Mesenchymal stem cell (in vitro differentiated cells and primary cell): ENCODE results near the gene FBXO11.

Experiments used
- DNase-seq: peaks from one replicate; pipeline ENCODE4 v3.0.0-alpha.2; 2013
- H2AFZ ChIP-seq: one replicate; pipeline ENCODE4 v1.6.1; 2013; ENCODE audit warnings: low read depth, mild to moderate bottlenecking, control low read depth, inconsistent platforms, low read length, moderate library complexity
- H2AK5ac ChIP-seq: 2 replicates; pipeline ENCODE4 v1.6.1; 2013; ENCODE audit warnings: low read length, moderate library complexity, mild to moderate bottlenecking, inconsistent platforms; ENCODE audit not compliant: severe bottlenecking
- H2BK120ac ChIP-seq: one replicate; pipeline ENCODE4 v1.6.1; 2013; ENCODE audit warnings: low read depth, mild to moderate bottlenecking, inconsistent platforms, low read length, moderate library complexity
- H2BK12ac ChIP-seq, 2 experiments: one replicate each; pipeline ENCODE4 v1.6.1; 2013; ENCODE audit warnings: inconsistent platforms in 2 of 2, low read length in 2 of 2, mild to moderate bottlenecking in 2 of 2, moderate library complexity in 2 of 2, control low read depth in 1 of 2
- H2BK15ac ChIP-seq: one replicate; pipeline ENCODE4 v1.6.1; 2013; ENCODE audit warnings: mild to moderate bottlenecking, low read depth, inconsistent platforms; ENCODE audit not compliant: poor library complexity, severe bottlenecking
- H2BK5ac ChIP-seq: 2 replicates; pipeline ENCODE4 v1.6.1; 2013; ENCODE audit warnings: low read depth, mild to moderate bottlenecking, low read length, control low read depth, inconsistent platforms; ENCODE audit not compliant: poor library complexity, severe bottlenecking
- H3K14ac ChIP-seq, 2 experiments: one replicate each; pipeline ENCODE4 v1.6.1; 2013; ENCODE audit warnings: inconsistent platforms in 2 of 2, low read length in 2 of 2, control low read depth in 1 of 2, mild to moderate bottlenecking in 1 of 2, moderate library complexity in 1 of 2
- H3K18ac ChIP-seq, 2 experiments: one replicate each; pipeline ENCODE4 v1.6.1; 2013; ENCODE audit warnings: inconsistent platforms in 2 of 2, low read length in 2 of 2, control low read depth in 1 of 2, low read depth in 1 of 2, mild to moderate bottlenecking in 1 of 2
- H3K23ac ChIP-seq, 2 experiments: one replicate each; pipeline ENCODE4 v1.6.1; 2013; ENCODE audit warnings: inconsistent platforms in 2 of 2, low read length in 2 of 2, mild to moderate bottlenecking in 2 of 2, moderate library complexity in 2 of 2, control low read depth in 1 of 2
- H3K27ac ChIP-seq: 2 replicates; pipeline ENCODE4 v1.5.1; 2013; ENCODE audit warnings: mild to moderate bottlenecking, moderate library complexity, low read length, control low read depth, inconsistent platforms; ENCODE audit not compliant: poor library complexity, severe bottlenecking
- H3K27me3 ChIP-seq, 2 experiments: 2 replicates each; pipeline versions ENCODE4 v1.6.1 to v1.7.0; 2013; ENCODE audit warnings: low read length in 2 of 2, mild to moderate bottlenecking in 2 of 2, moderate library complexity in 2 of 2, control low read depth in 1 of 2, inconsistent platforms in 1 of 2; ENCODE audit not compliant: control insufficient read depth in 1 of 2, insufficient read depth in 1 of 2
- H3K36me3 ChIP-seq, 2 experiments: 2 replicates each; pipeline versions ENCODE4 v1.6.1 to v1.7.0; 2013; ENCODE audit warnings: low read length in 2 of 2, control low read depth in 1 of 2, inconsistent platforms in 1 of 2, low read depth in 1 of 2, mild to moderate bottlenecking in 1 of 2; ENCODE audit not compliant: insufficient read depth in 2 of 2, control insufficient read depth in 1 of 2
- H3K4ac ChIP-seq, 2 experiments: one replicate each; pipeline ENCODE4 v1.6.1; 2013; ENCODE audit warnings: inconsistent platforms in 2 of 2, low read length in 2 of 2, mild to moderate bottlenecking in 2 of 2, moderate library complexity in 2 of 2, control low read depth in 1 of 2, low read depth in 1 of 2
- H3K4me1 ChIP-seq: 2 replicates; pipeline ENCODE4 v1.6.1; 2013; ENCODE audit warnings: low read depth, low read length, control low read depth; ENCODE audit not compliant: control insufficient read depth, insufficient read depth
- H3K4me2 ChIP-seq: 2 replicates; pipeline ENCODE4 v1.6.1; 2013; ENCODE audit warnings: low read length, mild to moderate bottlenecking, inconsistent platforms; ENCODE audit not compliant: poor library complexity, severe bottlenecking
- H3K4me3 ChIP-seq, 2 experiments: 2 replicates each; pipeline versions ENCODE4 v1.5.1 to v1.7.0; 2013; ENCODE audit warnings: low read length in 2 of 2, mild to moderate bottlenecking in 2 of 2, control low read depth in 1 of 2, low read depth in 1 of 2; ENCODE audit not compliant: insufficient read depth in 1 of 2
- H3K79me1 ChIP-seq: replicated peaks from 2 replicates; pipeline ENCODE4 v1.6.1; 2013; ENCODE audit warnings: mild to moderate bottlenecking, control low read depth, low read length, inconsistent platforms; ENCODE audit not compliant: poor library complexity, severe bottlenecking
- H3K9ac ChIP-seq: 2 replicates; pipeline ENCODE4 v1.7.0; 2013; ENCODE audit warnings: mild to moderate bottlenecking, low read length, moderate library complexity
- H3K9me3 ChIP-seq: 2 replicates; pipeline ENCODE4 v1.7.0; 2013; ENCODE audit warnings: mild to moderate bottlenecking, low read length; ENCODE audit not compliant: control insufficient read depth
- H4K8ac ChIP-seq: one replicate; pipeline ENCODE4 v1.6.1; 2013; ENCODE audit warnings: inconsistent platforms, mild to moderate bottlenecking, low read length, moderate library complexity
- H4K91ac ChIP-seq: one replicate; pipeline ENCODE4 v1.6.1; 2013; ENCODE audit warnings: mild to moderate bottlenecking, low read length, inconsistent platforms
- WGBS: methylation state at CpG from one replicate; pipeline ENCODE4 v1.1.7; 2013; ENCODE audit warnings: mixed read lengths; 5-methylcytosine and 5-hydroxymethylcytosine counted together

Gene FBXO11

DNA sequence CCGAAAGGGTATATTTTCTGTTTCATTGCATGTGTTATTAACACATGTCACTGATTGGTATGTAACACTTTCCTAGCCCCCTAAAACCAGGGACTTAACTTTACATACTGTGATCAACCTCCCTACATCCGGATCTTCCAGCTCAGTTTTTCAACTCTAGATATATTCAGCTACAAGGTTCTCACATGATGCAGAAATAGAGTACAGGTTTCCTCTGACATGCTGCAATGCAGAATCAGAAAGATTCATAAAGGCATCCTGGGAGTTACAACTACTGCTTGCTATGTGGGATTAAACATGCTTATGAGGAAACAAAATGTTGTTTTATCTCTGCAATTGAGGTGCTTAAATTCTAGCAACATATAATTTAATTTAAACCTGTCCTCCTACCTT, 14.0 kb downstream of the FBXO11 start:
- no peak overlapping the region for H3K4me3 ChIP-seq
- WGBS: 100% methylated on average over 1 of the region's 2 CpGs
- no peak overlapping the region for H2AK5ac ChIP-seq
- H3K4ac ChIP-seq: no peak overlapping the region
- no peak overlapping the region for H2BK12ac ChIP-seq
- H3K27me3 ChIP-seq: no peaks in the 10 kb centered on the region
- peaks cover 0 to 10% of the 10 kb centered on the region in 2 experiments for H3K36me3 ChIP-seq
- no peak overlapping the region for H3K27ac ChIP-seq
- no peak overlapping the region for H4K91ac ChIP-seq
- DNase-seq: no peak
- H3K79me1 ChIP-seq: no peaks in the 10 kb centered on the region
- no peak overlapping the region for H4K8ac ChIP-seq
- no peaks in the 10 kb centered on the region for H3K9me3 ChIP-seq
- no peak overlapping the region for H2BK15ac ChIP-seq
- no peak overlapping the region for H2BK5ac ChIP-seq
- H3K18ac ChIP-seq: no peak overlapping the region
- no peak overlapping the region for H2AFZ ChIP-seq
- no peak overlapping the region for H3K4me2 ChIP-seq
- no peak overlapping the region for H3K14ac ChIP-seq
- H3K23ac ChIP-seq: no peak overlapping the region
- no peak overlapping the region for H2BK120ac ChIP-seq
- peaks cover 1% of the 10 kb centered on the region for H3K4me1 ChIP-seq
- no peak overlapping the region for H3K9ac ChIP-seq

DNA sequence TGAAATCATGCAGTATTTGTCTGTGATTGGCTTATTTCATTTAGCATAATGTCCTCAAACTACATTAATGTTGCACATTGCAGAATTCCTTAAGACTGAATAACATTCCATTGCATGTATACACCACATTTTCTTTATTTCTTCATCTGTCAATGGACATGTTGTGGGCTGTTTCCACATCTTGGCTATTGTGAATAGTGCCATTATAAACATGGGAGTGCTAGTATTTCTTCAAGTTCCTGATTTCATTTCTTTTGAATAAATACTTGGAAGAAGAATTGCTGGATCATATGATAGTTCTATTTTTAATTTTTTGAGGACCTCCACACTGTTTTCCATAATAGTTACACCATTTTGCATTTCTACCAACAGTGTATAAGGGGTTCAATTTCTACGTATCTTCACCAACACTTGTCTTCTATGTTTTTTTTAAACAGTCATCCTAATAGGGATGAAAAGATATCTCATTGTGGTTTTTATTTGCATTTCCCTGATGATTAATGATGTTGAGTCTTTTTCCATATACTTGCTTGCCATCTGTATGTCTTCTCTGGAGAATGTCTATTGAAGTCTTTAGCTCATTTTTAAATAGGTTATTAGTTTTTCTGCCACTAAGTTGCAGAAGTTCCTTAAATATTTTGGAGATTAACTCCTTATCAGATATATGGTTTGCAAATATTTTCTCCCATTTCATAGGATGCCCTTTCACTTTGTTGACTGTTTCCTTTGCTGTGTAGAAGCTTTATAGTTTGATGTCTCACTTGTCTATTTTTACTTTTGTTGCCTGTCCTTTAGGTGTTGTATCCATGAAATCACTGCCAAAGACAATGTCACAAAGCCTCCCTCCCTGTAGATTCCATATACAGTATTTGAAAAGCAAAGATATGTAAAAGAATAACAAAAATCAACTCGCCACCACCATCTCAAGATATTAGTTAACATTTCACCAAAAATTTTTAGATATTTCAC, 14.6 kb downstream of the FBXO11 start:
- Histone ChIP-seq H3K79me1 (no peaks in the 10 kb centered on the region), H3K14ac (no peak overlapping the region), H2BK120ac (no peak overlapping the region)

DNA sequence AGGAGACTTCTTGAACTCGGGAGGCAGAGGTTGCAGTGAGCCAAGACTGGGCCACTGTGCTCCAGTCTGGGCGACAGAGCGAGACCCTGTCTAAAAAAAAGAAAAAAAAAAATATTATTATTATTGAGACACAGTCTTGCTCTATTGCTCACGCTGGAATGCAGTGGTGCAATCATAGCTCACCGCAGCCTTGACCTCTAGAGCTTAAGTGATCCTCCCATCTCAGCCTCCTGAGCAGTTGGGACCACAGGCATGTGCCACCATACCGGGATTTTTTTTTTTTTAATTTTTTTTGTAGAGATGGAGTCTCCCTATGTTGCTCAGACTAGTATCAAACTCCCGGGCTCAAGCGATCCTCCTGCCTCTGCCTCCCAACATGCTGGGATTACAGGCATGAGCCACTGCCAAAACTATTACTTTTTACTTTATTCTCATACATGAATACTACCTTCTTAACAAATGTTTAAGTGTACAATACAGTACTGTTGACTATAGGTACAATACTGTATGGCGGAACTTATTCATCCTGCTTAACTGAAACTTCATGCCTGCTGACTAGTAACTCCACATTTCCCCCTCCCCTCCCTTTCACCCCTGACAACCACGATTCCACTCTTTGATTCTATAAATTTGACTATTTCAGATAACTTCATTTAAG, 15.5 kb downstream of the FBXO11 start:
- no peak overlapping the region for H3K4ac ChIP-seq
- no peak overlapping the region for H3K9ac ChIP-seq
- H3K4me3 ChIP-seq: no peak overlapping the region
- H3K27me3 ChIP-seq: no peaks in the 10 kb centered on the region
- H3K18ac ChIP-seq: no peak overlapping the region
- H3K14ac ChIP-seq: no peak overlapping the region
- H2BK15ac ChIP-seq: no peak overlapping the region
- no peak overlapping the region for H3K4me2 ChIP-seq
- WGBS: 98% methylated on average over 4 of the region's 10 CpGs
- no peak overlapping the region for H3K23ac ChIP-seq
- H3K27ac ChIP-seq: no peak overlapping the region
- DNase-seq: peak; percentile 29
- no peak overlapping the region for H2BK120ac ChIP-seq
- no peak overlapping the region for H4K91ac ChIP-seq
- no peak overlapping the region for H2AFZ ChIP-seq
- H4K8ac ChIP-seq: no peak overlapping the region
- peaks cover 3% of the 10 kb centered on the region for H3K4me1 ChIP-seq
- no peak overlapping the region for H2BK5ac ChIP-seq
- no peak overlapping the region for H2AK5ac ChIP-seq
- peaks cover 0 to 13% of the 10 kb centered on the region in 2 experiments for H3K36me3 ChIP-seq
- no peaks in the 10 kb centered on the region for H3K79me1 ChIP-seq
- no peak overlapping the region for H2BK12ac ChIP-seq
- no peaks in the 10 kb centered on the region for H3K9me3 ChIP-seq

More for the DNA sequence above, 14.6 kb downstream of the FBXO11 start:
- no peak overlapping the region for H3K23ac ChIP-seq
- no CpG with 5 or more reads among the region's 2 CpGs for WGBS
- H3K4me1 ChIP-seq: peaks cover 3% of the 10 kb centered on the region
- no peaks in the 10 kb centered on the region for H3K9me3 ChIP-seq
- no peak overlapping the region for H4K8ac ChIP-seq
- peaks cover 0 to 13% of the 10 kb centered on the region in 2 experiments for H3K36me3 ChIP-seq
- H2BK15ac ChIP-seq: no peak overlapping the region
- H2BK5ac ChIP-seq: no peak overlapping the region
- H3K27me3 ChIP-seq: no peaks in the 10 kb centered on the region
- no peak overlapping the region for H3K27ac ChIP-seq
- H2BK12ac ChIP-seq: no peak overlapping the region
- H3K18ac ChIP-seq: no peak overlapping the region
- H3K4ac ChIP-seq: no peak overlapping the region
- no peak overlapping the region for H2AFZ ChIP-seq
- no peak overlapping the region for H3K9ac ChIP-seq
- no peak overlapping the region for H3K4me3 ChIP-seq
- peak; percentile 39 for DNase-seq
- H4K91ac ChIP-seq: no peak overlapping the region
- H3K4me2 ChIP-seq: no peak overlapping the region
- no peak overlapping the region for H2AK5ac ChIP-seq

DNA sequence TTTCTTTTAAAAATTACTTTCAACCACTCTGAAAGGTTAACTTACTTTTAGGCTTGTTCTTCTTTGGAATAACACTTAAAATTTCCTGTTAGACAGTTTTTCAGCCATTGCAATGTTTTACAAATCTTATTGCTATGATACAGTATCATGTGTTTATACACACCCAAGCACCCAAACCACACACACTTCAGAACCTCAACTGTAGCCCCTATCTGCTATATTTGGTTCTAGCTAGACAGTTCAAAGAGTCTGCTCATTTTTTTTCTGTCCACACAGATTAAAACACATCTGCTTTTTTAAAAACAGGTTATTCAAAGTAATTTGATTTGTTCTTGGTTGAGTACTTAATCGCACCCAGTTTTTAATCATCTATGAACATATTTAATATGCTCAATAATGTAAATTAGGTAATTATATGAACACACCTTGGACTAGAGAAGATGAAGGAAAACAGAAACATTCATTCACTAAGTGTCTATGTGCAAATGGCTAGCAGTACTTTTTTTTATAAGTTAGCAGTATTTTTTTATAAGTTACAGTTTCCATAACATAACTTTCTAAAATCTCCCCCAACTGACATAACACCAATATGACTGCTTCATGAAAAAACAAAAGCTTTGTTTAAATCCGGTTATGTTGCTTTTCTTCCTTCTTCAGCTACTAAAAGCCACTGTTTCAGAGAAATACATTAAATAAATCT, 17.6 kb downstream of the FBXO11 start:
- Histone ChIP-seq H2AK5ac (no peak overlapping the region), H3K4ac (no peak overlapping the region), H3K27me3 (no peaks in the 10 kb centered on the region), H2BK15ac (no peak overlapping the region), H3K27ac (no peak overlapping the region), H2BK12ac (no peak overlapping the region), H4K8ac (no peak overlapping the region), H2AFZ (no peak overlapping the region), H2BK5ac (no peak overlapping the region), H3K36me3 (peaks cover 0 to 13% of the 10 kb centered on the region in 2 experiments), H3K4me3 (no peak overlapping the region), H4K91ac (no peak overlapping the region), H3K79me1 (no peaks in the 10 kb centered on the region), H2BK120ac (no peak overlapping the region), H3K4me2 (no peak overlapping the region), H3K14ac (no peak overlapping the region), H3K4me1 (peaks cover 3% of the 10 kb centered on the region), H3K9me3 (no peaks in the 10 kb centered on the region), H3K23ac (no peak overlapping the region), H3K18ac (no peak overlapping the region), H3K9ac (peak overlapping the region; percentile 3)
- peak; percentile 70 for DNase-seq
- WGBS: 73% methylated on average over 1 of the region's 2 CpGs
